Activated CD4-positive, alpha-beta memory T cell treated with anti-CD3 and anti-CD28 coated beads, Interleukin-2, amount 10 ng/mL, durations not matched to agents 7 days and 5 days (primary cell): ENCODE measurements around the gene ERGIC1. TPM values are rescaled to one million over a fixed set of nuclear protein-coding genes. Genes with fewer than 3 reads are reported as not detected.

ENCODE experiments used
- CTCF ChIA-PET: fragments of 350-600 bp; sonication (Branson Sonifier 250); formaldehyde crosslinking; loops from one replicate; lab custom pipeline; 2021; ENCODE audit warnings: antibody characterized with exemption, inconsistent platforms; lab: Charles Lee
- POLR2A ChIA-PET: fragments of 350-600 bp; sonication (Branson Sonifier 250); formaldehyde crosslinking; loops from one replicate; lab custom pipeline; 2021; ENCODE audit warnings: antibody characterized with exemption; lab: Charles Lee
- DNase-seq: peaks from one replicate; pipeline ENCODE4 v3.0.0-alpha.2; 2020
- H3K27ac Mint-ChIP-seq: one replicate; pipeline ENCODE4 v1.8.0; 2021; ENCODE audit warnings: mild to moderate bottlenecking, mixed read lengths
- H3K27me3 Mint-ChIP-seq: one replicate; pipeline ENCODE4 v1.8.0; 2021; ENCODE audit warnings: mixed read lengths
- H3K36me3 Mint-ChIP-seq: one replicate; pipeline ENCODE4 v1.8.0; 2021; ENCODE audit warnings: low read depth, mixed read lengths
- H3K4me1 Mint-ChIP-seq: one replicate; pipeline ENCODE4 v1.8.0; 2021; ENCODE audit warnings: mixed read lengths
- H3K4me3 Mint-ChIP-seq: one replicate; pipeline ENCODE4 v1.8.0; 2021; ENCODE audit warnings: mild to moderate bottlenecking, mixed read lengths
- H3K9me3 Mint-ChIP-seq: one replicate; pipeline ENCODE4 v1.8.0; 2021; ENCODE audit warnings: mixed read lengths
- total RNA-seq, 2 experiments: library from RNA; stranded (reverse); gene quantifications; one replicate each; pipeline ENCODE4 v1.2.3, GENCODE V29; 2021

The ERGIC1 gene
- total RNA-seq, 2 experiments from 2014 or later, result 36.1 to 37.2 TPM

- Mint-ChIP-seq H3K9me3 (no peaks in the 10 kb centered on the region), H3K4me3 (no peak overlapping the region), H3K27ac (no peak overlapping the region), H3K27me3 (no peaks in the 10 kb centered on the region), H3K4me1 (peaks cover 6% of the 10 kb centered on the region), H3K36me3 (peaks cover 5% of the 10 kb centered on the region)
- DNase-seq, result no peak
- ChIA-PET POLR2A (no interaction called here), CTCF (no interaction called here)
Measured at GRCh38 chr5:172877466-172878260, 43.6 kb downstream of the ERGIC1 start.

GRCh38 chr5:172878585-172878932 lies 44.5 kb downstream of the ERGIC1 start:
- Mint-ChIP-seq H3K27me3 (no peaks in the 10 kb centered on the region), H3K4me1 (peaks cover 6% of the 10 kb centered on the region)
- POLR2A ChIA-PET, result no interaction called here

GRCh38 chr5:172878933-172879752 lies 45.1 kb downstream of the ERGIC1 start:
- CTCF ChIA-PET, result interaction anchor here (0.9 kb wide), 1 partner anchor 165 kb away, joined by 3 read pairs; no protein-coding TSS in a partner anchor

More at GRCh38 chr5:172878585-172878932, 44.5 kb downstream of the ERGIC1 start:
- H3K27ac Mint-ChIP-seq, result no peak overlapping the region
- CTCF ChIA-PET, result no interaction called here
- no peak for DNase-seq
- no peak overlapping the region for H3K4me3 Mint-ChIP-seq
- no peaks in the 10 kb centered on the region for H3K9me3 Mint-ChIP-seq
- peaks cover 9% of the 10 kb centered on the region for H3K36me3 Mint-ChIP-seq

GRCh38 chr5:172881691-172882370 lies 47.8 kb downstream of the ERGIC1 start:
- CTCF ChIA-PET, result no interaction called here
- H3K27ac Mint-ChIP-seq, result no peak overlapping the region
- H3K4me3 Mint-ChIP-seq, result no peak overlapping the region
- no peaks in the 10 kb centered on the region for H3K9me3 Mint-ChIP-seq
- H3K4me1 Mint-ChIP-seq, result peaks cover 6% of the 10 kb centered on the region
- DNase-seq, result no peak
- H3K27me3 Mint-ChIP-seq, result no peaks in the 10 kb centered on the region
- POLR2A ChIA-PET, result no interaction called here
- peaks cover 9% of the 10 kb centered on the region for H3K36me3 Mint-ChIP-seq

More at GRCh38 chr5:172878933-172879752, 45.1 kb downstream of the ERGIC1 start:
- no peak overlapping the region for H3K27ac Mint-ChIP-seq
- no peaks in the 10 kb centered on the region for H3K9me3 Mint-ChIP-seq
- H3K36me3 Mint-ChIP-seq, result peaks cover 9% of the 10 kb centered on the region
- no peak for DNase-seq
- peaks cover 6% of the 10 kb centered on the region for H3K4me1 Mint-ChIP-seq
- no peaks in the 10 kb centered on the region for H3K27me3 Mint-ChIP-seq
- POLR2A ChIA-PET, result interaction anchor here (1.4 kb wide), 1 partner anchor 18 kb away, joined by 4 read pairs; no protein-coding TSS in a partner anchor
- no peak overlapping the region for H3K4me3 Mint-ChIP-seq

- Mint-ChIP-seq H3K9me3 (no peaks in the 10 kb centered on the region), H3K27ac (no peak overlapping the region), H3K4me3 (no peak overlapping the region), H3K4me1 (peaks cover 6% of the 10 kb centered on the region), H3K36me3 (peaks cover 9% of the 10 kb centered on the region), H3K27me3 (no peaks in the 10 kb centered on the region)
- ChIA-PET CTCF (no interaction called here), POLR2A (no interaction called here)
- DNase-seq, result no peak
Measured at GRCh38 chr5:172883066-172883465, 49.0 kb downstream of the ERGIC1 start.

GRCh38 chr5:172885597-172886340 lies 51.7 kb downstream of the ERGIC1 start:
- H3K27ac Mint-ChIP-seq, result no peak overlapping the region
- peaks cover 6% of the 10 kb centered on the region for H3K4me1 Mint-ChIP-seq
- DNase-seq, result no peak
- POLR2A ChIA-PET, result no interaction called here
- H3K36me3 Mint-ChIP-seq, result peaks cover 9% of the 10 kb centered on the region
- CTCF ChIA-PET, result no interaction called here
- no peak overlapping the region for H3K4me3 Mint-ChIP-seq
- H3K27me3 Mint-ChIP-seq, result no peaks in the 10 kb centered on the region
- H3K9me3 Mint-ChIP-seq, result no peaks in the 10 kb centered on the region

- POLR2A ChIA-PET, result no interaction called here
- Mint-ChIP-seq H3K9me3 (no peaks in the 10 kb centered on the region), H3K27me3 (no peaks in the 10 kb centered on the region), H3K4me3 (no peak overlapping the region), H3K4me1 (peaks cover 6% of the 10 kb centered on the region), H3K36me3 (peaks cover 9% of the 10 kb centered on the region), H3K27ac (no peak overlapping the region)
- DNase-seq, result no peak
- CTCF ChIA-PET, result no interaction called here
Measured at GRCh38 chr5:172886476-172886875, 52.4 kb downstream of the ERGIC1 start.

- CTCF ChIA-PET, result no interaction called here
- Mint-ChIP-seq H3K36me3 (peaks cover 4% of the 10 kb centered on the region), H3K4me1 (no peaks in the 10 kb centered on the region), H3K4me3 (no peak overlapping the region), H3K27me3 (no peaks in the 10 kb centered on the region), H3K27ac (no peak overlapping the region), H3K9me3 (no peaks in the 10 kb centered on the region)
- POLR2A ChIA-PET, result no interaction called here
- DNase-seq, result no peak
Measured at GRCh38 chr5:172886974-172887501, 53.0 kb downstream of the ERGIC1 start.

- CTCF ChIA-PET, result no interaction called here
- POLR2A ChIA-PET, result no interaction called here
- Mint-ChIP-seq H3K4me3 (no peak overlapping the region), H3K36me3 (peaks cover 4% of the 10 kb centered on the region), H3K27me3 (no peaks in the 10 kb centered on the region), H3K9me3 (no peaks in the 10 kb centered on the region), H3K27ac (no peak overlapping the region), H3K4me1 (no peaks in the 10 kb centered on the region)
- DNase-seq, result no peak
Measured at GRCh38 chr5:172887692-172888091, 53.6 kb downstream of the ERGIC1 start.

GRCh38 chr5:172890659-172891058 lies 56.6 kb downstream of the ERGIC1 start:
- POLR2A ChIA-PET, result no interaction called here
- no peak overlapping the region for H3K4me3 Mint-ChIP-seq

GRCh38 chr5:172891716-172892421 lies 57.8 kb downstream of the ERGIC1 start:
- ChIA-PET CTCF (interaction anchor here (0.7 kb wide), 1 partner anchor 10 kb away, joined by 4 read pairs; no protein-coding TSS in a partner anchor), POLR2A (interaction anchor here (1.0 kb wide), 1 partner anchor 9 kb away, joined by 3 read pairs; no protein-coding TSS in a partner anchor)
- Mint-ChIP-seq H3K9me3 (no peaks in the 10 kb centered on the region), H3K27ac (no peak overlapping the region), H3K27me3 (no peaks in the 10 kb centered on the region), H3K4me3 (no peak overlapping the region), H3K4me1 (peaks cover 1% of the 10 kb centered on the region), H3K36me3 (no peaks in the 10 kb centered on the region)
- DNase-seq, result no peak

More at GRCh38 chr5:172890659-172891058, 56.6 kb downstream of the ERGIC1 start:
- CTCF ChIA-PET, result no interaction called here
- DNase-seq, result no peak
- H3K36me3 Mint-ChIP-seq, result no peaks in the 10 kb centered on the region
- no peak overlapping the region for H3K27ac Mint-ChIP-seq
- H3K9me3 Mint-ChIP-seq, result no peaks in the 10 kb centered on the region
- no peaks in the 10 kb centered on the region for H3K27me3 Mint-ChIP-seq
- no peaks in the 10 kb centered on the region for H3K4me1 Mint-ChIP-seq

GRCh38 chr5:172892713-172893112 lies 58.7 kb downstream of the ERGIC1 start:
- no peak for DNase-seq
- H3K9me3 Mint-ChIP-seq, result no peaks in the 10 kb centered on the region
- H3K4me3 Mint-ChIP-seq, result no peak overlapping the region
- peaks cover 5% of the 10 kb centered on the region for H3K4me1 Mint-ChIP-seq
- H3K27me3 Mint-ChIP-seq, result no peaks in the 10 kb centered on the region
- ChIA-PET CTCF (no interaction called here), POLR2A (interaction anchor here (1.0 to 1.3 kb wide), 2 partner anchors 8 to 121 kb away, joined by 3 read pairs; partner anchors contain the start of gene DUSP1)
- H3K27ac Mint-ChIP-seq, result no peak overlapping the region
- H3K36me3 Mint-ChIP-seq, result no peaks in the 10 kb centered on the region
